ENCODE results near the gene SUDS3.

Gene SUDS3

DNA sequence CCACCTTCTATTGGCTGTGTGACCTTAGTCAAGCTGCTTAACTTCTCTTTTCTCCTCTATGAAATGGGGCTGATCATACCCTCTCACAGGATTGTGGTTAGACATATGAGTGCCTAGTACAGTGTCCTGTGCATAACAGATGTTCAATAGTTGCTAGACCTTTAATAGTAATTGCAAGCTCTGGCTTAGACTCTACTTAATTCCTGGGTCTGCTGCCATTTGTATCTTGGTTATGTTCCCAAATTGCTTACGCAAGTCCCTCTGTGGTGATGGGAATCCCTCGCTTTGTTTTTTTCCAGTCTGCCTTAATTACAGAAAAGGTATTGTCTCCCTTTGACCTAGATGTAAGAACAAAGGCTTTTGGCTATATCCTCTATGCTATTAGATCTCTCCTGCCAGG, 15.1 kb downstream of the SUDS3 start:
- DNase-seq (ENCODE audit: extremely low read depth, insufficient read length): no peak
- TF ChIP-seq, protein P1, sequence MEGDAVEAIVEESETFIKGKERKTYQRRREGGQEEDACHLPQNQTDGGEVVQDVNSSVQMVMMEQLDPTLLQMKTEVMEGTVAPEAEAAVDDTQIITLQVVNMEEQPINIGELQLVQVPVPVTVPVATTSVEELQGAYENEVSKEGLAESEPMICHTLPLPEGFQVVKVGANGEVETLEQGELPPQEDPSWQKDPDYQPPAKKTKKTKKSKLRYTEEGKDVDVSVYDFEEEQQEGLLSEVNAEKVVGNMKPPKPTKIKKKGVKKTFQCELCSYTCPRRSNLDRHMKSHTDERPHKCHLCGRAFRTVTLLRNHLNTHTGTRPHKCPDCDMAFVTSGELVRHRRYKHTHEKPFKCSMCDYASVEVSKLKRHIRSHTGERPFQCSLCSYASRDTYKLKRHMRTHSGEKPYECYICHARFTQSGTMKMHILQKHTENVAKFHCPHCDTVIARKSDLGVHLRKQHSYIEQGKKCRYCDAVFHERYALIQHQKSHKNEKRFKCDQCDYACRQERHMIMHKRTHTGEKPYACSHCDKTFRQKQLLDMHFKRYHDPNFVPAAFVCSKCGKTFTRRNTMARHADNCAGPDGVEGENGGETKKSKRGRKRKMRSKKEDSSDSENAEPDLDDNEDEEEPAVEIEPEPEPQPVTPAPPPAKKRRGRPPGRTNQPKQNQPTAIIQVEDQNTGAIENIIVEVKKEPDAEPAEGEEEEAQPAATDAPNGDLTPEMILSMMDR (IDR thresholded peaks at IDR 0.05; ENCODE audit: insufficient read depth, low read length, poor library complexity, severe bottlenecking): no peak
- H3K27me3 ChIP-seq (replicated peaks; ENCODE audit: control insufficient read depth, insufficient read depth, low read length): no peaks in the 10 kb centered on the region
- H3K4me3 ChIP-seq (replicated peaks; ENCODE audit: low read depth, low read length): no peak overlapping the region
- H3K36me3 ChIP-seq (ENCODE audit: control insufficient read depth, insufficient read depth, low read length): peaks cover 18% of the 10 kb centered on the region

DNA sequence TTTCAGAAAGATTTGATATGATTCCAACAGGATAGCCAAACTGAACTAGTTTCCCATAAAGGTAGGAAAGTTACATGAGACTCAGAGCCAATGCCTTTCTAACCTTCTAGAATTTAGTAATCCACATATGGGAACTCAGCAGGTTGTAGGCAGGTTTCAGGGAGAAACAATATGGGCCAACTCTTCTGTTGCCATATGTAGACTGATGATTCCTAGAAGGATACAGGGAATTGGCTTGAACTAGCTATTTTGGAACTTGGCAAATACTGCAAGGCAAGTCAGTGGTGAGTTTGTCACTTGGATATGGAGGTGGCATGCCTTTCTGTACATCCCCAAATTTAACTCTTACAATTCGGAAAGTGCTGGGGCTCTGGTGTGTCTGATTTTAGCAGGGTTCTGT, 15.5 kb downstream of the SUDS3 start:
- TF ChIP-seq, protein P1 (IDR thresholded peaks at IDR 0.05; ENCODE audit: insufficient read depth, low read length, poor library complexity, severe bottlenecking): no peak
- Histone ChIP-seq H3K4me3 (replicated peaks; ENCODE audit: low read depth, low read length) (no peak overlapping the region), H3K36me3 (ENCODE audit: control insufficient read depth, insufficient read depth, low read length) (peaks cover 19% of the 10 kb centered on the region), H3K27me3 (replicated peaks; ENCODE audit: control insufficient read depth, insufficient read depth, low read length) (no peaks in the 10 kb centered on the region)
- DNase-seq (ENCODE audit: extremely low read depth, insufficient read length): no peak

DNA sequence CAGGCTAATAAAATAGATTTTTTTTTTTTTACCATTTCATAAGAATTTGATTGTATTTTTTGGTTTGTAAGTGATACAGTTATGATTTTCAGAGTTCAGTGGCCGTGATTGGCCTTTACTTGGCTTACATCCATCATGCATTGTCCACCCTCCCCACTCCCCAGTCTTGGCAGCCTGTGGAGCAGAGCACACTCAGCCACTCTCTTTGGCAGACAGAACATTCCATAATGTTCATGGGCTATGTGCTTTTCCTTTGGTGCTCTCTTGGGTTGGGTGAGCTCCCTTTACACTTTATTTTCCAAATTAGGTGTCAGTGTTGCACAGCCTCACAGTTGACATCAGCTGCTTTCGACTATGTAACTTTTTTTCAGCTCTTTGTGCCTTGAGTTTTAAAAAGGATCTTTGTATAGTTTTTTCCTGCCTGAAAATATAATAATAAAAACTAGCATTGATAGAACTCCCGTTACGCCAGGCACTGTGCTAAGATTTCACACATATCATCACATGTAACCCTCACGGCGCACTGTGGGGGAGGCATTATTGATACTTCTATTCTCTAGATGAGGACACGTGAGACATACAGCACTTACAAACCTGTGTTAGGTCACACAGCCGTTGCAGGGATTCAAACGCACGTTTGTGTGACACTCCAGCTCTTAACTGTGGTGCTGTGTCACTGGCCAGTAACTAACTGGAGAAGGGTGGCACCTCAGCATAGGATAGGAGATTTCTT, 21.5 kb downstream of the SUDS3 start:
- no peak overlapping the region for H3K4me3 ChIP-seq (replicated peaks; ENCODE audit: low read depth, low read length)
- H3K36me3 ChIP-seq (ENCODE audit: control insufficient read depth, insufficient read depth, low read length): peaks cover 17% of the 10 kb centered on the region
- no peak for DNase-seq (ENCODE audit: extremely low read depth, insufficient read length)
- no peaks in the 10 kb centered on the region for H3K27me3 ChIP-seq (replicated peaks; ENCODE audit: control insufficient read depth, insufficient read depth, low read length)
- TF ChIP-seq, protein P1 (IDR thresholded peaks at IDR 0.05; ENCODE audit: insufficient read depth, low read length, poor library complexity, severe bottlenecking): no peak

DNA sequence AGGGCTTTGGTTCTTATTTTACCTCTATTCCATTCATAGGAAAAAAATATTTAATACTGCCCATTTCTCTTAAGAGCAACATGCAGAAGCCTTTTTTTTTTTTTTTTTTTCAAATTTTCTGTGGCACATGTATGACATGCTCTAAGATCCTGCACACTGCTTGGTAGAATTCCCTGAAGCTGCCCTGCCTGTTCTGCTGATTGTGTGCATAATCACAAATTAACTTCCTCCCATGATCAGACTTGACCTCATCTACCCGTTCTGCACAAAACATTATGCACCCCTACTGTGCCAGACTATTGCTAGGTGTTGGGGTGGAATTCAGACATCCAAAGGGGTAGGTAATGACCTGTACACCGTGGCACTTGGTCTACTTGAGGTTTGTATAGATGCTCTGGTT, 22.2 kb downstream of the SUDS3 start:
- peaks cover 15% of the 10 kb centered on the region for H3K36me3 ChIP-seq (ENCODE audit: control insufficient read depth, insufficient read depth, low read length)
- TF ChIP-seq, protein P1 (IDR thresholded peaks at IDR 0.05; ENCODE audit: insufficient read depth, low read length, poor library complexity, severe bottlenecking): no peak
- no peak for DNase-seq (ENCODE audit: extremely low read depth, insufficient read length)

DNA sequence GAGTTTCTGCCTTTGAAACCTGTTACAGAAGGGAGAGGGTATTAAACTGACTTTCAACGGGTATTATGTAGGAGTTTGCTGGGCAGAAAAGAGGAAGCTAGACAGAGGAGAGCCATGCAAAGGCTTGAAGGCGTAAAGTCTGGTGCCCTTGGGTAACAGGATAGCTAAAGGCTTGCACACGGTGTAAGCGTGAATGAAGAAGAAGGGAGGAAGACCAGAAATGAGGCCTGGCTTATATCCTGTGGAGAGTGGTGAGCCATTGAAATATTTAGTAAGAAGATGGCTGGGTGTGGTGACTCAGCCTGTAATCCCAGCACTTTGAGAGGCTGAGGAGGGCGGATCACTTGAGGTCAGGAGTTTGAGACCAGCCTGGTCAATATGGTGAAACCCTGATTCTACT, 22.6 kb downstream of the SUDS3 start:
- no peak for DNase-seq (ENCODE audit: extremely low read depth, insufficient read length)
- Histone ChIP-seq H3K27me3 (replicated peaks; ENCODE audit: control insufficient read depth, insufficient read depth, low read length) (no peaks in the 10 kb centered on the region), H3K36me3 (ENCODE audit: control insufficient read depth, insufficient read depth, low read length) (peaks cover 17% of the 10 kb centered on the region), H3K4me3 (replicated peaks; ENCODE audit: low read depth, low read length) (no peak overlapping the region)
- TF ChIP-seq, protein P1 (IDR thresholded peaks at IDR 0.05; ENCODE audit: insufficient read depth, low read length, poor library complexity, severe bottlenecking): no peak

More for the DNA sequence above, 22.2 kb downstream of the SUDS3 start:
- no peaks in the 10 kb centered on the region for H3K27me3 ChIP-seq (replicated peaks; ENCODE audit: control insufficient read depth, insufficient read depth, low read length)
- no peak overlapping the region for H3K4me3 ChIP-seq (replicated peaks; ENCODE audit: low read depth, low read length)
